ENCODE data around the gene ADAT1. TPM values are rescaled to one million over a fixed set of nuclear protein-coding genes. Genes with fewer than 3 reads are reported as not detected.
A peak's percentile ranks its signal among the peaks of the same experiment; 100 is the strongest.

Gene ADAT1
- total and polyA plus RNA-seq, 2 of the 13 experiments (the other 11 are each of a cell fraction or from before 2014, with no cell fraction given), result 18.4 to 40.8 TPM

- TF ChIP-seq ZBTB14 (CRISPR knock-in tag; IDR thresholded peaks at IDR 0.05) (no peak), ZBTB1 (CRISPR knock-in tag; IDR thresholded peaks at IDR 0.05; ENCODE audit: borderline replicate concordance) (no peak; the same call in 1 of the 2 replicates), NFATC3 (CRISPR knock-in tag; IDR thresholded peaks at IDR 0.05) (no peak), SALL1 (CRISPR knock-in tag; IDR thresholded peaks at IDR 0.05) (peak; percentile 72; the same call in 1 of the 2 replicates), DMAP1 (CRISPR knock-in tag; IDR thresholded peaks at IDR 0.05) (peak; percentile 96), ZFP36 (IDR thresholded peaks at IDR 0.05; ENCODE audit: borderline replicate concordance, low read depth, low read length, partially characterized antibody) (no peak), ZNF530 (CRISPR knock-in tag; IDR thresholded peaks at IDR 0.05; ENCODE audit: low read depth) (no peak), ZNF879 (CRISPR knock-in tag; IDR thresholded peaks at IDR 0.05) (peak; percentile 29; the same call in 1 of the 2 replicates), IRF1 (CRISPR knock-in tag; IDR thresholded peaks at IDR 0.05; ENCODE audit: low read depth) (no peak), ZGPAT (CRISPR knock-in tag; IDR thresholded peaks at IDR 0.05) (peak; percentile 97), ZNF260 (CRISPR knock-in tag; IDR thresholded peaks at IDR 0.05; ENCODE audit: borderline replicate concordance, low read depth) (no peak), ZNF234 (CRISPR knock-in tag; conservative IDR thresholded peaks at IDR 0.05) (0 out of 2 replicates have a peak, but pooled peaks have one; percentile 87), NPAS2 (CRISPR knock-in tag; IDR thresholded peaks at IDR 0.05; ENCODE audit: borderline replicate concordance) (no peak), MAZ (IDR thresholded peaks at IDR 0.05; ENCODE audit: borderline replicate concordance, low read depth, low read length) (peak; percentile 87; the same call in 1 of the 2 replicates), MAZ (CRISPR knock-in tag; IDR thresholded peaks at IDR 0.05; ENCODE audit: low read depth) (peak; percentile 42; the same call in 1 of the 2 replicates), ZNF724P (CRISPR knock-in tag; IDR thresholded peaks at IDR 0.05; ENCODE audit: borderline replicate concordance) (0 out of 2 replicates have a peak, but pooled peaks have one; percentile 16), HMGXB4 (CRISPR knock-in tag; IDR thresholded peaks at IDR 0.05; ENCODE audit: borderline replicate concordance in 1 of 2, low read depth in 1 of 2) (peak in 1 of 2 experiments; percentile 86)
- TF ChIP-seq, protein P1, sequence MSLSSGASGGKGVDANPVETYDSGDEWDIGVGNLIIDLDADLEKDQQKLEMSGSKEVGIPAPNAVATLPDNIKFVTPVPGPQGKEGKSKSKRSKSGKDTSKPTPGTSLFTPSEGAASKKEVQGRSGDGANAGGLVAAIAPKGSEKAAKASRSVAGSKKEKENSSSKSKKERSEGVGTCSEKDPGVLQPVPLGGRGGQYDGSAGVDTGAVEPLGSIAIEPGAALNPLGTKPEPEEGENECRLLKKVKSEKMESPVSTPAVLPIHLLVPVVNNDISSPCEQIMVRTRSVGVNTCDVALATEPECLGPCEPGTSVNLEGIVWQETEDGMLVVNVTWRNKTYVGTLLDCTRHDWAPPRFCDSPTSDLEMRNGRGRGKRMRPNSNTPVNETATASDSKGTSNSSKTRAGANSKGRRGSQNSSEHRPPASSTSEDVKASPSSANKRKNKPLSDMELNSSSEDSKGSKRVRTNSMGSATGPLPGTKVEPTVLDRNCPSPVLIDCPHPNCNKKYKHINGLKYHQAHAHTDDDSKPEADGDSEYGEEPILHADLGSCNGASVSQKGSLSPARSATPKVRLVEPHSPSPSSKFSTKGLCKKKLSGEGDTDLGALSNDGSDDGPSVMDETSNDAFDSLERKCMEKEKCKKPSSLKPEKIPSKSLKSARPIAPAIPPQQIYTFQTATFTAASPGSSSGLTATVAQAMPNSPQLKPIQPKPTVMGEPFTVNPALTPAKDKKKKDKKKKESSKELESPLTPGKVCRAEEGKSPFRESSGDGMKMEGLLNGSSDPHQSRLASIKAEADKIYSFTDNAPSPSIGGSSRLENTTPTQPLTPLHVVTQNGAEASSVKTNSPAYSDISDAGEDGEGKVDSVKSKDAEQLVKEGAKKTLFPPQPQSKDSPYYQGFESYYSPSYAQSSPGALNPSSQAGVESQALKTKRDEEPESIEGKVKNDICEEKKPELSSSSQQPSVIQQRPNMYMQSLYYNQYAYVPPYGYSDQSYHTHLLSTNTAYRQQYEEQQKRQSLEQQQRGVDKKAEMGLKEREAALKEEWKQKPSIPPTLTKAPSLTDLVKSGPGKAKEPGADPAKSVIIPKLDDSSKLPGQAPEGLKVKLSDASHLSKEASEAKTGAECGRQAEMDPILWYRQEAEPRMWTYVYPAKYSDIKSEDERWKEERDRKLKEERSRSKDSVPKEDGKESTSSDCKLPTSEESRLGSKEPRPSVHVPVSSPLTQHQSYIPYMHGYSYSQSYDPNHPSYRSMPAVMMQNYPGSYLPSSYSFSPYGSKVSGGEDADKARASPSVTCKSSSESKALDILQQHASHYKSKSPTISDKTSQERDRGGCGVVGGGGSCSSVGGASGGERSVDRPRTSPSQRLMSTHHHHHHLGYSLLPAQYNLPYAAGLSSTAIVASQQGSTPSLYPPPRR (CRISPR knock-in tag; IDR thresholded peaks at IDR 0.05; ENCODE audit: borderline replicate concordance), result no peak
These were observed 24.6 kb upstream of the ADAT1 start, which contains the start of the genes KARS1 and TERF2IP (continued) for GRCh38 chr16:75647492-75648264.
